Ovary (tissue), 9 donors: ENCODE results near the gene MYO1H. TPM values are rescaled to one million over a fixed set of nuclear protein-coding genes. Genes with fewer than 3 reads are reported as not detected.

ENCODE experiments used
- DNase-seq, 5 donors: peaks; one replicate each; pipeline ENCODE4 v3.0.0-alpha.2; 2019 to 2020
- H3K27ac ChIP-seq, 2 donors: fragments of 200-600 bp; one replicate each; pipeline versions ENCODE4 v1.5.1 to v1.8.0; 2019 to 2022
- H3K27me3 ChIP-seq: fragments of 200-600 bp; one replicate; pipeline ENCODE4 v1.8.0; 2022
- H3K36me3 ChIP-seq: fragments of 200-600 bp; sonication (generic); one replicate; pipeline ENCODE4 v1.5.1; 2019
- H3K4me1 ChIP-seq: one replicate; pipeline ENCODE4 v1.8.1; 2013; ENCODE audit warnings: mild to moderate bottlenecking, moderate library complexity; ENCODE audit not compliant: insufficient read depth
- H3K4me3 ChIP-seq: fragments of 200-600 bp; sonication (generic); one replicate; pipeline ENCODE4 v1.5.1; 2017
- H3K9me3 ChIP-seq, 2 donors: fragments of 200-600 bp in 1 of 2; sonication (generic) in 1 of 2; one replicate each; pipeline versions ENCODE4 v1.5.1 to v1.8.1; 2013 to 2019; ENCODE audit warnings: mild to moderate bottlenecking in 1 of 2, moderate library complexity in 1 of 2
- EP300 ChIP-seq: sonication (generic); formaldehyde crosslinking; IDR thresholded peaks from one replicate; pipeline ENCODE4 v1.6.1; 2017; ENCODE audit warnings: antibody characterized with exemption
- POLR2A ChIP-seq: fragments of 450-650 bp; IDR thresholded peaks from one replicate; pipeline ENCODE4 v1.6.1; 2017; ENCODE audit warnings: antibody characterized with exemption, mild to moderate bottlenecking, moderate library complexity
- WGBS, 3 donors: extraction: QIAGEN DNeasy Blood & Tissue Kit in 1 of 3; methylation state at CpG; one replicate each; pipeline versions ENCODE4 v1.1.5 to v1.1.7; 2013 to 2017; 5-methylcytosine and 5-hydroxymethylcytosine counted together
- intact Hi-C, 4 donors: fragments of 100-400 bp; cut with DNase I; formaldehyde crosslinking; loops; one replicate each; pipeline versions ENCODE4 v1.11.0 to v1.15.1; 2022 to 2023
- polyA plus RNA-seq, 2 donors: library from polyadenylated mRNA; stranded (reverse); fragments of 200-250 nt in 1 of 2; fragments of 350-450 nt in 1 of 2; fragmentation: Illumina TruSeq in 1 of 2; extraction: RNeasy Lipid Tissue Mini Kit (QIAGEN cat#74804) in 1 of 2; gene quantifications; one replicate each; pipeline ENCODE4 v1.2.3, GENCODE V29; 2013 to 2014
- total RNA-seq, 7 donors: library from RNA; depleted of rRNA in 2 of 7; stranded (reverse); fragments of >200 nt in 2 of 7; fragmentation: NEBNext Ultra II Directional in 3 of 7; extraction: Animal tissue kit (Norgen Biotek cat#: 25700) in 3 of 7; gene quantifications; one replicate each; pipeline versions ENCODE4 v1.1.0 to v1.2.4, GENCODE V29; 2016 to 2023
- TF ChIP-seq, protein P1 (sequence below), 3 donors: fragments of 450-650 bp in 2 of 3; fragments of 200-600 bp in 1 of 3; IDR thresholded peaks; one replicate each; pipeline versions ENCODE4 v1.5.1 to v1.8.0; 2016 to 2022; ENCODE audit warnings: antibody characterized with exemption in 3 of 3, mild to moderate bottlenecking in 1 of 3
- donor health status: DM: no; HTN: no; CAD: no; lungs with moderate emphysema.
- donor health status: DM: no; HTN: no; CAD: no.
- donor health status: Bipolar disorder and iron deficiency.
- donor health status: DM: yes; HTN: yes; CAD: no.
- donor health status: DM: no; HTN: no; CAD: no.
- donor health status: DM: yes; HTN: yes; CAD: no.

The MYO1H gene
- total and polyA plus RNA-seq, 9 donors, result 0.12 to 0.34 (median 0.12) TPM; not detected in 6

DNA sequence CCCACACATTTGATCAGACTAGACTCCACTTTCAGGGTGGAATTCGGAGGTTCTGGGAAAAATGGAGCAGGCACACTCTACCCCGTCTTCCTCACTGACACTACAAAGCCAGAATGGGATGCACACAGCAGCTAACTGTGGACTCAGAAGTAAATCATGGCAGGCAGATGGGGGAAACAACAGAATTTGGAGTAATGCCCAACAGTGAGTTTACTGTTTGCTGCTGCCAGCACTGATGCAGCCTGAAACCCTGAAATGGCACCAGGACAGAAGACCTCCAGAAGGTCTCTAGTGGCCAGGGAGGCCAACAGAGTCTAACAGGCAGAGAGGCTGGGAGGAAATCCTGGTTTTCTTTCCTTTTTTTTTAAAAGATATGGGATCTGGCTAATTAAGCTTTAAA lies 104.8 kb downstream of the MYO1H start:
- Histone ChIP-seq H3K4me3 (no peak overlapping the region), H3K27ac (no peak overlapping the region), H3K4me1 (no peaks in the 10 kb centered on the region), H3K9me3 (no peaks in the 10 kb centered on the region), H3K27me3 (no peaks in the 10 kb centered on the region), H3K36me3 (no peaks in the 10 kb centered on the region)
- TF ChIP-seq POLR2A (no peak), EP300 (no peak)
- TF ChIP-seq, protein P1, sequence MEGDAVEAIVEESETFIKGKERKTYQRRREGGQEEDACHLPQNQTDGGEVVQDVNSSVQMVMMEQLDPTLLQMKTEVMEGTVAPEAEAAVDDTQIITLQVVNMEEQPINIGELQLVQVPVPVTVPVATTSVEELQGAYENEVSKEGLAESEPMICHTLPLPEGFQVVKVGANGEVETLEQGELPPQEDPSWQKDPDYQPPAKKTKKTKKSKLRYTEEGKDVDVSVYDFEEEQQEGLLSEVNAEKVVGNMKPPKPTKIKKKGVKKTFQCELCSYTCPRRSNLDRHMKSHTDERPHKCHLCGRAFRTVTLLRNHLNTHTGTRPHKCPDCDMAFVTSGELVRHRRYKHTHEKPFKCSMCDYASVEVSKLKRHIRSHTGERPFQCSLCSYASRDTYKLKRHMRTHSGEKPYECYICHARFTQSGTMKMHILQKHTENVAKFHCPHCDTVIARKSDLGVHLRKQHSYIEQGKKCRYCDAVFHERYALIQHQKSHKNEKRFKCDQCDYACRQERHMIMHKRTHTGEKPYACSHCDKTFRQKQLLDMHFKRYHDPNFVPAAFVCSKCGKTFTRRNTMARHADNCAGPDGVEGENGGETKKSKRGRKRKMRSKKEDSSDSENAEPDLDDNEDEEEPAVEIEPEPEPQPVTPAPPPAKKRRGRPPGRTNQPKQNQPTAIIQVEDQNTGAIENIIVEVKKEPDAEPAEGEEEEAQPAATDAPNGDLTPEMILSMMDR (IDR thresholded peaks at IDR 0.05), result no peak
- no peak for DNase-seq
- 62 to 90% (median 81%) methylated on average over 2 of the region's 2 CpGs for whole genome bisulfite sequencing, 3 donors
- intact Hi-C loops, result no loop called here

DNA sequence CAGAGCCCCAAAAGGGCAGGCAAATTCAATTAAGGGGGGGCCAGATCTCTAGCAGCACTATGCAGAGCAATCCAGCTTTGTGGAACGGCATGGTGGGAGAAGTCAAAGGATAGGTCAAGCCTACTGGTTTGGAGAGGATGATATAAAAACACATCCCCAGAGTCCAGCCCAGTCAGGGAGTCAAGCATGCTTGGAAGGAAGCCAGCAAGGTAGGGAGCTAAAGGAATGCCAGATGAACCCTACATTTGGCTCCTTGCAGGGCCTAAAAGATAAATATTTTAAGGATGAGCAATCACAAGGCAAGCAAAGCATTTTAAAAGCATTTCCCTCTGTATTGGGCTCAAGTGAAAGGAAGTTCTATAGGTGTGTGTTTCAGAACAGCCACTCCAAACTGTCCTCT lies 108.0 kb downstream of the MYO1H start:
- no peak for DNase-seq
- H3K36me3 ChIP-seq, result no peaks in the 10 kb centered on the region
- H3K4me3 ChIP-seq, result no peak overlapping the region
- no peaks in the 10 kb centered on the region for H3K9me3 ChIP-seq
- intact Hi-C loops, result no loop called here
- 64 to 75% (median 68%) methylated on average over 1 of the region's 1 CpG for WGBS, 3 donors
- no peak for TF ChIP-seq EP300
- no peak for TF ChIP-seq POLR2A
- peaks cover 17% of the 10 kb centered on the region for H3K4me1 ChIP-seq
- H3K27me3 ChIP-seq, result no peaks in the 10 kb centered on the region
- no peak overlapping the region for H3K27ac ChIP-seq

DNA sequence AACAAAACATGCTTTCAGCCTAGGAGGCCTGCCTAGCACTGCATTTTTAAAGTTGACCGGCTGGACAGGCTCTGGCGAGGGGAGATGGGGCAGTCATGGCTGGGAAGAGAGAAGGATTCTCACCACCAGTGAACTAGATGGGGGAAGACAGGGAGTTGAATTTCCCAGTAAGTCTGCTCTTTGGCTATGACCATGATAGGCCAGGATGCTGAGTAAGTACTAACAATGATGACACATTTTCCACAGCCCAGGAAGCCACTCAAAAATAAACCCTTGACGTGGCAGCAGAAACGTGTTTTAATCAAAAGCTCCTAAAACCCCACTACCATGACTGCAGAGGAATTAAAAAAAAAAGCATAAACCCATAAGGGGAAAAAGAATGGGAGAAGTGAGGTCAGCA lies 110.4 kb downstream of the MYO1H start:
- Histone ChIP-seq H3K36me3 (no peaks in the 10 kb centered on the region), H3K9me3 (no peaks in the 10 kb centered on the region), H3K4me1 (peaks cover 32% of the 10 kb centered on the region), H3K27ac (peak overlapping the region; percentile 6 to 62), H3K27me3 (no peaks in the 10 kb centered on the region), H3K4me3 (no peak overlapping the region)
- no peak for DNase-seq
- TF ChIP-seq, protein P1 (IDR thresholded peaks at IDR 0.05), result no peak
- TF ChIP-seq EP300, result no peak
- no peak for TF ChIP-seq POLR2A
- intact Hi-C loops, result no loop called here
- 43 to 60% (median 55%) methylated on average over 4 of the region's 4 CpGs for WGBS, 3 donors

DNA sequence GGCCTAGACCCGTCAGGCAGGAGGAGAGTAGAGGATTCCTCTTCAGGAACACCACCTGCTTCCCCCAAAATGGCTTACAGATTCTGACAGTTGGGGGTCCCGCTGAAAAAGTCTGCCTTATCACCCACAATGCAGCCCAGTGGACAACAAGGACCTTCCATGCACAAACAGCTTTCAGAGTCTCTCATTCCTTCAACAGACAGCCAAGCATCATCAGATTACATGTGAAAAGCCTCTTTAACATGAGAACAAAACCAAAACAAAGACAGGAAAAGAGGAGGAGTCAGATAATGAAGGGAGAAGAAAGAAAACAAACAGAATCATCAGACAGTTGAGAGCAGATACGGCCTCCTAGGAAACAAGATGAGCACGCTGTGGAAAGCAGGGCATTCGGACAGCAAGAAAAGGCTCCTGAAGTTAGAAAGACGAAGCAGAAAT lies 111.1 kb downstream of the MYO1H start:
- H3K4me1 ChIP-seq, result peaks cover 38% of the 10 kb centered on the region
- H3K27me3 ChIP-seq, result no peaks in the 10 kb centered on the region
- WGBS, 3 donors, result 8 to 34% (median 9%) methylated on average over 6 of the region's 6 CpGs
- DNase-seq, result no peak
- H3K27ac ChIP-seq, result peak overlapping the region; percentile 6 to 62
- H3K36me3 ChIP-seq, result no peaks in the 10 kb centered on the region
- H3K4me3 ChIP-seq, result no peak overlapping the region
- no peaks in the 10 kb centered on the region for H3K9me3 ChIP-seq
- intact Hi-C loops, result no loop called here
- TF ChIP-seq POLR2A (no peak), EP300 (no peak)
- TF ChIP-seq, protein P1 (IDR thresholded peaks at IDR 0.05), result no peak

DNA sequence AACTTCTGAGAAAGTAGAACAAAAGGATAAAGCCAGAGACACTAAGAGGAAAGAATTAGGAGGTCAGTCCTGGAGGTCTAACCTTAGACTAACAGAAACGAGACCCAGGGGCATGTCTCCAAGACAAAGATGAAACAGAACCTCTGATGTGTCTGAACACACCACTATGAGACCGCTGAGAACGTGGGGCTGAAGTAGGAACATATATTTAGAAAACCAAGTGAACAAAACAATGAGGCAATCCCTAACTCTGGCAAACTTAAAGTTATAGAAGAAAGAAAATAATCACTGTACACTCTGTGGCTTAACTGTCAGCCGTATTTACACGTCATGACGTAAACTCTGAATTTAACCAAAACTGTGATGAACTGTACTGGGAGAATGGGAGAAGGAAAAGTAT lies 111.5 kb downstream of the MYO1H start:
- no peaks in the 10 kb centered on the region for H3K36me3 ChIP-seq
- intact Hi-C loops, result no loop called here
- peaks cover 42% of the 10 kb centered on the region for H3K4me1 ChIP-seq
- H3K4me3 ChIP-seq, result no peak overlapping the region
- WGBS, 3 donors, result 12 to 24% (median 13%) methylated on average over 6 of the region's 6 CpGs
- TF ChIP-seq POLR2A (no peak), EP300 (no peak)
- TF ChIP-seq, protein P1 (IDR thresholded peaks at IDR 0.05), result no peak
- H3K9me3 ChIP-seq, result no peaks in the 10 kb centered on the region
- H3K27ac ChIP-seq, result peak overlapping the region in 1 of 2 donors; percentile 62
- no peak for DNase-seq
- H3K27me3 ChIP-seq, result no peaks in the 10 kb centered on the region
